ENCODE data around the gene MSX2.
"Not testable (repeated sequence)": the region's sequence is repeated elsewhere in the genome, so short reads cannot be mapped to it uniquely, and the experiment has no call there.

Gene MSX2

GRCh38 chr5:174733836-174734235 is 9.5 kb downstream of the MSX2 start:
- DNase-seq: no peak

DNA sequence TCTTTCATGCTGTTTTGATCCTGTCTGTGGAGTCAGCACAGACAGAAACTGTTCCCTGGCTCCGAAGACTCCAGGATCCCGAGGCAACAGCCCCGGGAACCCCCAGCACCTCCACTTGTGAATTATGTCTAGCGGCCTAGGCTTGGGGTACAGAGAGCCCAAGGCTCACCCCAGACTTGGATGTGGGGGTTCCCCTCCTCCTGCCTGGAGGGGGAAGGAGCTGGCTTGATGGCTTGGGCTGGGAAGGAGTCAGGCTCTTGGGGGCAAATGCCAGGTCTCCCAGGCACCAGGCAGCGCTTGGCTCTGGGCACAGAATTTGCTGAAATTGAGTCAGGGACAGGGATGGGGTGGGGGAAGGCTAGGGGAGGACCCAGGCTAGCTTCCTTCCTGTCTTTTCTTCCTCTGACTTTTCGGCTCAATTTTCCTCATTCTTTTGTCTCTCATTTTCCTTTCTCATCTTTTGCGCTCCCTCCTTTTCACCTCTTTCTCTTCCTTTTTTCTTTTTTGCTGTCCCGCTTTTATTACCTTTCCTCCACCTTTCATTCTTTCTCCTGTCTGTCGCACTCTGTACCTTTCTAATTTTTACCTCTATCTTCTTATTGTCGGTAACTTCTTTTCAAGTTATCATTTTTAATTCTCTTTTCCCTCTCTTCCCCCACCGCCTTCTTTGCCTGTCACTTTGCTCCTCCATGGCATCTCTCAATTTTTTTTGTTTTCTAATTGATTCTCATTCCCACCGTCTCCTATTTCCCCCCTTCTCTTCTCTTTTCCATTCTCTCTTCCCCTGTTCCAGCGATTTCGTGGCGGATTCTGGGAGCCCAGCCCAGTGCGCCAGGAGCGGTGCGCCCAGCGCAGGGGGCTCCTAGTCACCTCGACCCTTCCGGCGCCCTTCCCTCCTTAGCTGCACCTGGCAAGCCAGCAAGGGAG is 10.5 kb downstream of the MSX2 start:
- no peak for DNase-seq

- DNase-seq: no peak
Observed at GRCh38 chr5:174735498-174736330, 11.3 kb downstream of the MSX2 start.

GRCh38 chr5:174736331-174736721 is 11.9 kb downstream of the MSX2 start:
- DNase-seq: no peak

DNA sequence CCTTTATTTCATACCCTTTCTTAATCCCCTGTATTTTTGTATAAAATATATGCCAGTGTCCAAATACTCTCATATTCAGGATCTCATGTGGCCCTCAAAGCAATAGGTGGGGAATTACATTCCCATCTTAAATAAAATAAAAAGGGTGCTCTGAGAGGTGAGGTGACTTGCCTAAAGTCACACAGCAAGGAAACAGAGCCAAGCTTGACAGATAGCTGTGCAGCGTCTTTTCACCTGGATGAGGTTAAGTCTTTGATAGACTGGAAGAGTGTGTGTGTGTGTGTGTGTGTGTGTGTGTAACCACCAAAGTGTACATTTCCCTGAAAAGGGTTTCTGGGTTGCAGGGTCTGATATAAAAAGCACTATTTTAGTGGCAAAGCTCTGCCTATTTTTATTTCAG is 12.4 kb downstream of the MSX2 start:
- DNase-seq: no peak

DNA sequence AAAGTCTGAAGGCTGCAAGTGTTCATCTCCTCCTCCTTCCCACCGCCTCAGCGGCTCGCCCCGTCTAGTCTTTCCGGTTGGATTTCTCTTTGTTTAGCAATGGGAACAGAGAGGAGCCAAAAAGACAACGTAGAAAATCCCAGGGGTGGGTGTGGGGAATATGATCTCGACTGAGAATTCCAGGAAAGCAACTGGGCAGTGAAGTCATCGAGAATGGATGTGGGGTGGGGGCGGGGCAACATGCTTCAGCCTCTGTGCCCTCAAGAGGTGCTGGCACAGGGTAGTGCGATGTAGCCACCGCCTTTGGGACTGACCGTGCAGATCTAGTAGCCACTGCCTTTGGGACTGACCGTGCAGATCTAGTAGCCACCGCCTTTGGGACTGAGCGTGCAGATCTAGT is 12.9 kb downstream of the MSX2 start:
- DNase-seq: no peak

- DNase-seq: no peak
Observed at GRCh38 chr5:174741352-174741751, 17.0 kb downstream of the MSX2 start.

GRCh38 chr5:174744896-174745295 is 20.5 kb downstream of the MSX2 start:
- DNase-seq: no peak

GRCh38 chr5:174745590-174746103 is 21.3 kb downstream of the MSX2 start:
- no peak for DNase-seq

GRCh38 chr5:174750711-174751110 is 26.3 kb downstream of the MSX2 start:
- no peak for DNase-seq

GRCh38 chr5:174751154-174752000 is 27.0 kb downstream of the MSX2 start:
- no peak for DNase-seq

DNA sequence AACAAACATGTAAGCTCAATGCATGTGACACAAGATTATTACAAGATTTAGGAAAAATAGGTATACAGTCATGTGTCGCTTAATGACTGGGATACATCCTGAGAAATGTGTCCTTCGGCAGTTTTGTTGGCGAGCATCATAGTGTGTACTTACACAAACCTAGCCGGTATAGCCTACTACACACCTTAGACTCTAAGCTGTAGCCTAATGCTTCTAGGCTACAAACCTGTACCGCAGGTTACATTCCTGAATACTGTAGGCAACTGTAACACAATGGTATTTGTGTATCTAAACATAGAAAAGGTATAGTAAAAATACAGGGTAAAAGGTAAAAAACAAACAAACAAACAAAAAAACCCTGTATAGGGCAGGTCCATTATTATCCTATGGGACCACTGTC is 27.7 kb downstream of the MSX2 start:
- DNase-seq: no peak

- no peak for DNase-seq
Observed at GRCh38 chr5:174755106-174755505, 30.7 kb downstream of the MSX2 start.

- DNase-seq: no peak
Observed at GRCh38 chr5:174759091-174759490, 34.7 kb downstream of the MSX2 start.

- DNase-seq: no peak
Observed at GRCh38 chr5:174760721-174761120, 36.3 kb downstream of the MSX2 start.

GRCh38 chr5:174761341-174761740 is 37.0 kb downstream of the MSX2 start:
- DNase-seq: not testable (repeated sequence)

GRCh38 chr5:174764309-174764708 is 39.9 kb downstream of the MSX2 start:
- DNase-seq: no peak

- DNase-seq: no peak
Observed at GRCh38 chr5:174765540-174765939, 41.2 kb downstream of the MSX2 start.

DNA sequence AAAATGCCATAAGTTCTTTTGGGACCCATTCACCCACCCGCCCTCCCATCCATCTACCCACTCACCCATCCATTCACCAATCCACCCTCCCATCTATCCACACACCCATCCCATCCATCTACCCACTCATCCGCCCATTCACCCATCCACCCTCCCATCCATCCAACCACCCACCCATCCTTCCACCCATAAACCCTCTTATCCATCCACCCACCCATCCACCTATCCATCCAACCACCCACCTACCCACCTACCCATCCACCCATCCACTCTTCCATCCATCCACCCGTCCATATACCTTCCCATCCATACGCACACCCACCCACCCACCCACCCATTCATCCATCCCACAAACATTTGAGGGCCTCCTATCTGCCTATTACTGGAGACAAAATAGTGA is 43.3 kb downstream of the MSX2 start:
- DNase-seq: no peak

DNA sequence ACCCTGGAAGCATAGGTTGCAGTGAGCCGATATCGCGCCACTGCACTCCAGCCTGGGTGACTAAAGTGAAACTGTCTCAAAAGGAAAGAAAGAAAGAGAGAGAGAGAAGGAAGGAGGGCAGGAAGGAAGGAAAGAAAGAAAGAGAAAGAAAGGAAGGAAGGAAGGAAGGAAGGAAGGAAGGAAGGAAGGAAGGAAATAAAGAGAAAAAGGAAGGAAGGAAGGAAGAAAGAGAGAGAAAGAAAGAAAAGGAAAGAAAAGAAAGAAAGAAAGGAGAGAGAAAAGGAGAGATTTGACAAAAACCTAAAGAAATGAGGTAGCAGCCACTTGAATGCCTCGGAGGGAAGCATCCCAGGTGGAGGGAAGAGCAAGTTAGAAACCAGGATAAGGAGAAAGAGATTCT is 44.6 kb downstream of the MSX2 start:
- DNase-seq: no peak

DNA sequence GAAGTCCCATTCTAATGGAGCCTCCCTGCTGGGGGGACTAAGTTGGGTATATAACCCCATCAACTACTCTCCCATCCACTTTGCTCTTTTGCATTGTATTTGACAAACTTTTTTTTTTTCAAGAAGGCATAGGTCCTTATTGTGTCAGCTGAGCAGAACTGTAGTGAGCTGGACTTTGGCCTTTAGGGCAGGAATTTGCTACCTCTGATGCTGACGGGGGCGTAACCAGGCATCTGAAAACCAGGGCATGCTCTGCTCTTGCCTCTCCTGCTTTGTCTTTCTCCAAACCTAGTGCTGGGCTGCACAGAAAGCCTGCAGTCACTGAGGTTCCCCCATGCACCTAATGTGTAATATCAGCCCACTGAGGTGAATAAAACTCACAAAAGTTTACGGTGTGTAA is 49.0 kb downstream of the MSX2 start:
- no peak for DNase-seq

DNA sequence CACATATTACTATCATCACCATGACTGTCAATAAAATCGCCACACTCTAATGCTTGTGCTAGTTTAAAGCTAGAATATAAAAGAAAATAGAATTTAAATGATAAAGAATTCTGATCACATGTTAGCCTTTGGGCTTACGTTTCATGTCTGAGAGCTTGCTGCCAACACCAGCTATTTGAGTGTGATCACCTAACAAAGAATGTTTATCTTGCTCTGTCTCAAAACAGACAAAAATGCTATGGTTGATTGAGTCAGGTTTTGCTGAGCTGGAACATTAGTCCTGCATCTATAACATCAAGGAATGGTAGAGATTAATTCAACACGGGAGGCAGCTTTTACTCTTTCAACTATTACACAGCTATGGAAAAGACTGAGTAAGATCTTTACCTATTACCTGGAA is 50.7 kb downstream of the MSX2 start:
- no peak for DNase-seq

- no peak for DNase-seq
Observed at GRCh38 chr5:174777111-174777510, 52.7 kb downstream of the MSX2 start.

Measured in right forelimb (tissue), 1 donor.